PC-3 (cell line): Measurements from ENCODE around the gene ABCB8. TPM values are rescaled to one million over a fixed set of nuclear protein-coding genes. Genes with fewer than 3 reads are reported as not detected.

ENCODE experiments used
- ATAC-seq: fragments of 200-7000 bp; cut with Tn5 transposase; 2 replicates; pipeline ENCODE4 v1.9.1; 2020; ENCODE audit warnings: mild to moderate bottlenecking, moderate library complexity
- BruUV-seq: library from RNA; stranded (reverse); fragments of 400-500 nt; replicated peaks from 2 replicates; lab custom pipeline; 2021; lab: Mats Ljungman, UMichigan
- CTCF ChIA-PET: fragments of 300-600 bp; sonication (Branson Sonifier 250); formaldehyde crosslinking; loops from one replicate; lab custom pipeline; 2022; ENCODE audit warnings: antibody characterized with exemption; lab: Charles Lee
- POLR2A ChIA-PET: fragments of 300-600 bp; sonication (Branson Sonifier 250); formaldehyde crosslinking; loops from one replicate; lab custom pipeline; 2022; ENCODE audit warnings: antibody characterized with exemption; ENCODE audit not compliant: unreplicated experiment; lab: Charles Lee
- DNase-seq: peaks from one replicate; pipeline ENCODE4 v3.0.0-alpha.2; 2015
- H2AFZ ChIP-seq: fragments of 300-600 bp; sonication (generic); 2 replicates; pipeline ENCODE4 v1.6.0; 2016; ENCODE audit warnings: antibody characterized with exemption, low read length
- H3F3A ChIP-seq: fragments of 300-600 bp; sonication (generic); one replicate; pipeline ENCODE4 v1.6.0; 2017; ENCODE audit warnings: antibody characterized with exemption, low read length, control low read depth, mild to moderate bottlenecking; ENCODE audit not compliant: unreplicated experiment
- H3K27ac ChIP-seq: fragments of 300-600 bp; sonication (generic); 2 replicates; pipeline ENCODE4 v1.5.1; 2016; ENCODE audit warnings: mild to moderate bottlenecking, low read length
- H3K27me3 ChIP-seq: fragments of 300-600 bp; sonication (generic); 2 replicates; pipeline ENCODE4 v1.6.1; 2016; ENCODE audit warnings: low read length, mixed read lengths
- H3K36me3 ChIP-seq: fragments of 300-600 bp; sonication (generic); 2 replicates; pipeline ENCODE4 v1.6.1; 2016; ENCODE audit warnings: low read depth, mixed run types, low read length, mixed read lengths
- H3K4me1 ChIP-seq: fragments of 300-600 bp; sonication (generic); 2 replicates; pipeline ENCODE4 v1.5.1; 2016; ENCODE audit warnings: low read length; ENCODE audit not compliant: insufficient read depth
- H3K4me2 ChIP-seq: fragments of 300-600 bp; sonication (generic); 2 replicates; pipeline ENCODE4 v1.6.0; 2016; ENCODE audit warnings: low read length
- H3K4me3 ChIP-seq: fragments of 300-600 bp; sonication (generic); 2 replicates; pipeline ENCODE4 v1.5.1; 2016; ENCODE audit warnings: mild to moderate bottlenecking, low read length, mixed read lengths
- H3K79me2 ChIP-seq: fragments of 300-600 bp; sonication (generic); 2 replicates; pipeline ENCODE4 v1.6.1; 2017; ENCODE audit warnings: low read length, mixed read lengths
- H3K9ac ChIP-seq: fragments of 300-600 bp; sonication (generic); 2 replicates; pipeline ENCODE4 v1.6.0; 2016; ENCODE audit warnings: mild to moderate bottlenecking, low read length
- H3K9me2 ChIP-seq: fragments of 300-600 bp; sonication (generic); replicated peaks from 2 replicates; pipeline ENCODE4 v1.6.1; 2016; ENCODE audit warnings: mixed run types, low read length, mixed read lengths
- H3K9me3 ChIP-seq: fragments of 300-600 bp; sonication (generic); 2 replicates; pipeline ENCODE4 v1.6.1; 2016; ENCODE audit warnings: low read length, mixed read lengths
- H4K20me1 ChIP-seq: fragments of 300-600 bp; sonication (generic); 2 replicates; pipeline ENCODE4 v1.6.1; 2016; ENCODE audit warnings: low read length, mixed read lengths
- EZH2 ChIP-seq: fragments of 300-600 bp; sonication (generic); IDR thresholded peaks from one replicate; pipeline ENCODE4 v1.6.1; 2017; ENCODE audit warnings: antibody characterized with exemption, mild to moderate bottlenecking, low read length; ENCODE audit not compliant: unreplicated experiment
- EZH2phosphoT487 ChIP-seq: fragments of 300-600 bp; sonication (generic); IDR thresholded peaks from 2 replicates; pipeline ENCODE4 v1.6.1; 2018; ENCODE audit warnings: mild to moderate bottlenecking, antibody characterized with exemption, low read length, borderline replicate concordance
- intact Hi-C: fragments of 100-400 bp; cut with micrococcal nuclease; formaldehyde crosslinking; loops from 2 replicates; pipeline ENCODE4 v1.9.0; 2023
- total RNA-seq: library from RNA; depleted of rRNA; stranded (reverse); fragments of >200 nt; gene quantifications from 2 replicates; pipeline ENCODE4 v1.2.3, GENCODE V29; 2014; rRNA removed
- TF ChIP-seq, protein P1 (sequence below): fragments of 300-600 bp; sonication (generic); conservative IDR thresholded peaks from 2 replicates; pipeline ENCODE4 v1.5.1; 2017; ENCODE audit warnings: antibody characterized with exemption, low read depth, mild to moderate bottlenecking, low read length

ABCB8 gene
- total RNA-seq, 1 experiment from 2014 or later, result 58.4 TPM

DNA sequence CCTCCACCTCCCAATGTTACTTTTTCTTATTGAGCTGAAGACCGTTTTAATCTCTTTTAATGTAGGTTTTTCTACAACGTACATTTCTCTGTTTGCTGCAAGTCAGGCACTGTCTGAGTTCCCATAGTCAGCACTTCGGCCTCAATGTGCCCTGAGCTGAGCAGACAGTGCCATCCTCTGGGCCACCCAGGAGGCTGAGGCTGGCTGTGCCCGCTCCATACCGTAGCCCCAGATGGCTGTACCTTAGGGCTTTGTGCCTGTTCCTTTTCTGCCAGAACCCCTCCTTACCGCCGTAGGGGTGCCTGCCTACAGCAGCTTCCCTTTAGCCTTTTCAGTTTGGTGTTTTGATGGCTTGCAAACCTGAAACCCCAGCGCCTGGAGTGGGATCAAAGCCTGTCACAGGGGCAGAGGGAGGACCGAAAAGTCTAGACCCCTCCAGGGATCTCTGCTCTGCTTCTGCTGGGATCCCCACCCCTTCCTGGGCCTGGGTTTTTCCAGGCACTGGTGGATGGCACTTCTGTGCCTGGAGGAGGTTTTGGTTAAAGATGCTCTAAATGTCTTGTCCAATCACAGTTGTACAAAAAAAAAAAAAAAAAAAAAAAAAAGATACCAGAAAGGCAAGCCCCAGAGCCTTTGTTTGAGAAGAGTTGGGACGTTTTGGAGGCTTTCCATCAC, 67.0 kb downstream of the ABCB8 start:
- BruUV-seq, result no TSS peak
- ATAC-seq (peak; percentile 42), DNase-seq (no peak)
- intact Hi-C loops, result no loop called here
- no peaks in the 10 kb centered on the region for H3K9me3 ChIP-seq
- no peaks in the 10 kb centered on the region for H3K4me1 ChIP-seq
- no peak overlapping the region for H3K4me2 ChIP-seq
- CTCF ChIA-PET, result no interaction called here
- H3K9ac ChIP-seq, result no peak overlapping the region
- POLR2A ChIA-PET, result no interaction called here
- no peak overlapping the region for H2AFZ ChIP-seq
- H3F3A ChIP-seq, result no peaks in the 10 kb centered on the region
- no peak overlapping the region for H3K27ac ChIP-seq
- peaks cover 94% of the 10 kb centered on the region for H3K79me2 ChIP-seq
- peaks cover 31% of the 10 kb centered on the region for H4K20me1 ChIP-seq
- H3K27me3 ChIP-seq, result no peaks in the 10 kb centered on the region
- H3K9me2 ChIP-seq, result no peaks in the 10 kb centered on the region
- H3K4me3 ChIP-seq, result no peak overlapping the region
- TF ChIP-seq, protein P1, sequence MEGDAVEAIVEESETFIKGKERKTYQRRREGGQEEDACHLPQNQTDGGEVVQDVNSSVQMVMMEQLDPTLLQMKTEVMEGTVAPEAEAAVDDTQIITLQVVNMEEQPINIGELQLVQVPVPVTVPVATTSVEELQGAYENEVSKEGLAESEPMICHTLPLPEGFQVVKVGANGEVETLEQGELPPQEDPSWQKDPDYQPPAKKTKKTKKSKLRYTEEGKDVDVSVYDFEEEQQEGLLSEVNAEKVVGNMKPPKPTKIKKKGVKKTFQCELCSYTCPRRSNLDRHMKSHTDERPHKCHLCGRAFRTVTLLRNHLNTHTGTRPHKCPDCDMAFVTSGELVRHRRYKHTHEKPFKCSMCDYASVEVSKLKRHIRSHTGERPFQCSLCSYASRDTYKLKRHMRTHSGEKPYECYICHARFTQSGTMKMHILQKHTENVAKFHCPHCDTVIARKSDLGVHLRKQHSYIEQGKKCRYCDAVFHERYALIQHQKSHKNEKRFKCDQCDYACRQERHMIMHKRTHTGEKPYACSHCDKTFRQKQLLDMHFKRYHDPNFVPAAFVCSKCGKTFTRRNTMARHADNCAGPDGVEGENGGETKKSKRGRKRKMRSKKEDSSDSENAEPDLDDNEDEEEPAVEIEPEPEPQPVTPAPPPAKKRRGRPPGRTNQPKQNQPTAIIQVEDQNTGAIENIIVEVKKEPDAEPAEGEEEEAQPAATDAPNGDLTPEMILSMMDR, result no peak
- TF ChIP-seq EZH2 (no peak), EZH2phosphoT487 (no peak)
- no peaks in the 10 kb centered on the region; the same call in 1 of the 2 replicates for H3K36me3 ChIP-seq

DNA sequence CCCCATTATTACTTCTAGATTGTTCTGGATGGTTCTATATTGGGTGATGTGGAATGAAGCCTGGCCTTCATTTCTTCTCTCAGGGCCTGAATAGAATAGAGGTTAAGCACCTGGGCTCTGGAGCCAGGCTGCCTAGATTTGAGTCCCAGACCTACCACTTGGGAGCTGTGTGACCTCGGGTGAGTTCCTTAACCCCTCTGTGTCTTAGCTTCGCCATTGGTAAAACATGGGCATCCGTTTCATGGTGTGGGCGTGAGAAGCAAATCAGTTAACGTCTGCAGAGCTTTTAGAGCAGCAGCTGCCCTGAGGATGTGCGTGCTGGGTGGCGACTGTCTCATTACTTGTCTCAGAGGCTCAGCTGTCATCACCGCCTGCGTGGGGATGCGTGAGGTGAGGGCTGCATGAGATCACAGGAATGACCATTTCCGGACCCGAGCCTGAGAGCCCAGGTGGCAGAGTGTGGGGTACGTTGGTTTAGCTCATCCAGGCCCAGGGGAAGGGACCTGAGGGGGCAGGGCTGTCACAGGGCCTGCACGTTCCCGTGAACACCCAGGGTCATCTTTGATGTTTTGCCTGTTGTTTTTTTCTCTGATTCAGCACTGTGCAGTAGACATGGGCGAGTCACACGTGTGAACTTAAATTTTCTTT, 67.7 kb downstream of the ABCB8 start:
- Histone ChIP-seq H3K79me2 (peaks cover 93% of the 10 kb centered on the region), H3K27me3 (no peaks in the 10 kb centered on the region), H4K20me1 (peaks cover 30% of the 10 kb centered on the region), H3K9ac (no peak overlapping the region), H3K4me2 (no peak overlapping the region), H3F3A (no peaks in the 10 kb centered on the region), H2AFZ (no peak overlapping the region), H3K9me2 (no peaks in the 10 kb centered on the region), H3K36me3 (no peaks in the 10 kb centered on the region; the same call in 1 of the 2 replicates), H3K9me3 (no peaks in the 10 kb centered on the region), H3K27ac (no peak overlapping the region), H3K4me3 (no peak overlapping the region), H3K4me1 (no peaks in the 10 kb centered on the region)
- TF ChIP-seq, protein P1, result no peak
- no peak for TF ChIP-seq EZH2phosphoT487
- TF ChIP-seq EZH2, result no peak
- no peak for DNase-seq
- POLR2A ChIA-PET, result no interaction called here
- intact Hi-C loops, result no loop called here
- CTCF ChIA-PET, result no interaction called here
- no peak for ATAC-seq
- BruUV-seq, result no TSS peak

Other genes starting within 250 kb of the ABCB8 start
- not detected in 2 replicates for gene TMEM176B, start 228.1 kb upstream of the ABCB8 start, total RNA-seq
- not detected in 2 replicates for gene TMEM176A, start 227.7 kb upstream of the ABCB8 start, total RNA-seq
- not detected in 2 replicates for gene AOC1, start 175.9 kb upstream of the ABCB8 start, total RNA-seq
- 0.84 and 1.6 TPM in 2 replicates for gene KCNH2, start 50.1 kb upstream of the ABCB8 start, total RNA-seq
- gene NOS3, start 37.4 kb upstream of the ABCB8 start, total RNA-seq, result 0.66 and 2.5 TPM in 2 replicates
- 1.2 and 1.3 TPM in 2 replicates for gene ATG9B, start 4.0 kb upstream of the ABCB8 start, total RNA-seq
- 1.7 and 2.6 TPM in 2 replicates for gene ASIC3, start 20.1 kb downstream of the ABCB8 start, total RNA-seq
- 30.6 and 40.1 TPM in 2 replicates for gene CDK5, start 29.4 kb downstream of the ABCB8 start, total RNA-seq
- gene SLC4A2, start 31.1 kb downstream of the ABCB8 start, total RNA-seq, result 267 and 284 TPM in 2 replicates
- gene FASTK, start 52.4 kb downstream of the ABCB8 start, total RNA-seq, result 163 and 211 TPM in 2 replicates
- gene TMUB1, start 55.0 kb downstream of the ABCB8 start, total RNA-seq, result 52.1 and 71.6 TPM in 2 replicates
- 53.5 and 88.2 TPM in 2 replicates for gene AGAP3, start 58.0 kb downstream of the ABCB8 start, total RNA-seq
- not detected in 2 replicates for gene GBX1, start 139.2 kb downstream of the ABCB8 start, total RNA-seq
- gene ASB10, start 158.8 kb downstream of the ABCB8 start, total RNA-seq, result not detected in 2 replicates
- not detected in 2 replicates for gene H2BK1, start 182.0 kb downstream of the ABCB8 start, total RNA-seq
- 55.5 and 75.0 TPM in 2 replicates for gene ABCF2, start 198.8 kb downstream of the ABCB8 start, total RNA-seq
- gene CHPF2, start 204.0 kb downstream of the ABCB8 start, total RNA-seq, result 30.1 and 36.5 TPM in 2 replicates
- gene SMARCD3, start 220.2 kb downstream of the ABCB8 start, total RNA-seq, result 8.6 and 9.1 TPM in 2 replicates